ENCODE results near the gene C19orf67.
A peak's percentile ranks its signal among the peaks of the same experiment; 100 is the strongest.

The C19orf67 gene

DNA sequence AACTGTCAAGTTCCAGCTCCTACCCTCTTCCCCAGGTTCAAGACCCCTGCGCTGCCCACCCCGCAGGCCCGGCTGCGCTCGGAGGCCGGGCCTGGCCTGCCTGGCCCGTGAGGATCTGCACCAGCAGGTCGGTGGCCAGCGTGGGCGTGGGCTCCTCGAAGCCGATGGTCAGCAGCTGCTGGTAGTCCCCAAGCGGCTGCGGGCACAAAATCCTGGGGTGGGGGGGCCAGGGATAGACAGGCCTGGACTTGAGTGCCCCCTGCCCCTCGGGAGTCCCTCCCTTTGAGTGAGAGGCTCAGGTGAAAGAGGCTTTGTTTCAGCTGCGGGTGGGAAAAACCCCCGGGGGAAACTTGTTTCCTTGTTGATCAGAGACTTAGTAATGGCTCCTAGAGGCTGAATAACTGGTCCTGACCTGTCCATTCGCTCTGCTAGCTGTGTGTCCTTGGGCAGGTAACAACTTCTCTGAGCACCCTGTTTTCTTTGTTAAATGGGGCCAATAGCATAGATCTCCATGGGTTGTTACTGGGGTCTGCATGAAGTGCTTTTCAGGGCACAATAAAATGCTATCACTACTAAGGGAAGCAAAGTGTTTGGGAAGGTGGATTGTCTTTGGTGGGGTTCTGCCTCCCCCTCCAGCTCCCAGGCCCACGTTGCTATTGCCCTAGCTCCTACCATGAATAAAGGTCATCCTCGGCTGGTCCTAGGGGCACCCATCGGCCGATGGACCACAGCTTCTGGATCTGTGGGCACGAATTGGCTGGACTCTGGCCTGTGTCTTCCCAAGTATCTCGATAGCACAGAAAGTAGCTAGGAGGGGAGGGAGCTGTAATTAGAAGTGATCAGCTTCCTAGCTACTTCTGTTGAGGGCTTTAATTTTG lies 3.5 kb downstream of the C19orf67 start:
- no peak for FAIRE-seq

DNA sequence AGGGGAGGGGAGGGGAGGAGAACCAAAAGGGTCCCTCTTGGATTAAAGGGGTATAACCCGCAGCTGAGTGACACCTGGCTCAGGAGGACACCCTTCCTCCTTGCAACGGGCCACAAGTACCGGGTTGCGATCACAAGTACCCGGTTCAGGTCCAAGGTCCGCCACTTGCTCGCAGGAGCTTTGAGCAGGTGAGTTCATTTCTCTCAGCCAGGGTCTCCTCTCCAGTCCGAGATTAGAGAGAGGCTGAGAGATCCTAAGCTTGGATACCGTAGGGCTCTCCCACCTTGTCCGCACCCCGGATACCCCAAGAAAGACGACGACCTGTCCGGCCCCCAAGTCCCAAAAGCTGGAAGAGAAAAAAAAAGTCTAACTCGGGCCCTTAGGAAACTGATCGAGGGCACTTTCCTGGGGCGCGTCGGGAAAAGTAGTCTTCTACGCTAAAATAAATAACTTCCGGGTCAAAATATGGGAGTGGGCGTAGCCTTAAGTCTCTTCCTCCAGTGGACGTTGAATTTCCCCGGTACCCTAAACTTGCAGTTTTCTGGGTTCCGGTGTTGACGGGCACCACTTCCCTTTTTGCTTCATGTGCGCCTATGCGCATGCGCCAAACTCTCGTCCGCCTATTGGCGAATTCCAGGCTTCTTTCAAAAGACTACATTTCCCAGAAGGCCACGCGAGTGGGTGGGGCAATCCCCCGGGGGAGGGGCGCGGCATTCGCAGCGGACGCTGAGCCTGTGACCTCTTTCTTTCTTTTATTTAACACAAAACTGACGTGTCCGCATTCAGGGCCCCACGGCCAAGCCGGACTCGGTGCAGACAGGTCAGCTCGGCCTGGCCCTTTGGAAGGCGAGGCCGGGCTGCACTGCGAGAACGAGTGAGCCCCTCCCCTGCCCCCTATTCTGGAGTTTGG lies 4.4 kb downstream of the C19orf67 start:
- peak; percentile 99 for FAIRE-seq

DNA sequence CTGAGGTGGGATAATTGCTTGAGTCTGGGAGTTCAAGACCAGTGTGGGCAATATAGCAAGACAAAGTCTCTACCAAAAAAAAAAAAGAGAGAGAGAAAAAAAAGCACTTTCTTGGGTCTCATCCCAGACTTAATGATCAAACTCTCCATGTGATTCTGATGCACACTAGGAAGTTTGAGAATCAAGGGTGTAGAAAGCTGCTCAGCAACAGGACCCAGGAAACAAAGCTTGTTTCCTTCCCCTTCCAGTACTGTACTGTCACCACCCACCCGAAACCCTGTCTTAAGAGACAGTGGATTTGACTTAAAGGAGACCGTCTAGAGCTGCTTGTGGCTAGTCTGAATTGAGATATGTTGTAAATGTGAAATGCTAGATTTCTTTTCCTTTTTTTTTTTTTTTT lies 7.2 kb downstream of the C19orf67 start:
- FAIRE-seq, result no peak

DNA sequence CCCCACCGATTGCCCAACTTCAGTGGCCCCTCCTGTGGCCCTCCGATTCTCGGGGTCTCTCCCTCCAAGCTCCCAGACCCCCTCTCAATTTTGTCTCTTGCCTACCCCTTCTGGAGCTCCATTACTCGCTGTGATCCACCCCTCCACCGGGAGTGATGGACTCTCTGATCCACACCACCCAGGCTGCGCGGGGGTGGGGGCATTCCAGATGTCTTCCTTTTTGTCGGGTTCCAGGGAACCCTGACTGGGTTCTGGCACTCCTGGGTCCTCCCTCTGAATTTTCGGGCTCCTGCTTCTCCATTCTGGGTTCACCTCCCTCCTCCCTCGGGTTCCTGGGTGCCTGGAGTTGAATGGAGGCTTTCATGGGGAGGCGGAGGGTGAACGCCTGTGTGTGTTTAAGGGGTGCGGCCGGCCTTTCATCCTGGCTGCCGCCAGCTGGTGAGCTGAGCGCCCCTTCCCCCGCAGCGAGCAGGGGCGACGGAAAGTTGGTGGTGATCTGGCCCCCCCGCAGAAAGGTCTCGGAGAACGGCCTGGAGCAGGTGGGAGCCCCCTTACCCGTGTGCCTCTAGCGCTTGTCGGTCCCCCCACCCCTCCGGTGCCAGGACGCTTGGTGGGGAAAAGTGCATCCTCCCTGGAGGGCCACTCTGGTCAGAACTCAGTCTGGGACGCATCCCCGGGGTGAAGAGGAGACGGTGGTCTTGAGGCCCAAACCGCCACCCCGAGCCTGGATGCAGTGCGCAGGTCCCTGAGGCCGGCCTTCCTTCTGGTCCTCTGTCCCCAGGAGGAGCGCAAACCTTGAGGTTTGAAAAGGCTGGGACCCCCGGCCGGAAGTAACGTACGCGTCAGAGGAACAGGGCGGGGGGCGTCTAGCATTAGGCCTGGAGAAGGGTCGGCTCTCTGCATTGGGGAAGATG lies 11.4 kb downstream of the C19orf67 start:
- FAIRE-seq, result no peak

DNA sequence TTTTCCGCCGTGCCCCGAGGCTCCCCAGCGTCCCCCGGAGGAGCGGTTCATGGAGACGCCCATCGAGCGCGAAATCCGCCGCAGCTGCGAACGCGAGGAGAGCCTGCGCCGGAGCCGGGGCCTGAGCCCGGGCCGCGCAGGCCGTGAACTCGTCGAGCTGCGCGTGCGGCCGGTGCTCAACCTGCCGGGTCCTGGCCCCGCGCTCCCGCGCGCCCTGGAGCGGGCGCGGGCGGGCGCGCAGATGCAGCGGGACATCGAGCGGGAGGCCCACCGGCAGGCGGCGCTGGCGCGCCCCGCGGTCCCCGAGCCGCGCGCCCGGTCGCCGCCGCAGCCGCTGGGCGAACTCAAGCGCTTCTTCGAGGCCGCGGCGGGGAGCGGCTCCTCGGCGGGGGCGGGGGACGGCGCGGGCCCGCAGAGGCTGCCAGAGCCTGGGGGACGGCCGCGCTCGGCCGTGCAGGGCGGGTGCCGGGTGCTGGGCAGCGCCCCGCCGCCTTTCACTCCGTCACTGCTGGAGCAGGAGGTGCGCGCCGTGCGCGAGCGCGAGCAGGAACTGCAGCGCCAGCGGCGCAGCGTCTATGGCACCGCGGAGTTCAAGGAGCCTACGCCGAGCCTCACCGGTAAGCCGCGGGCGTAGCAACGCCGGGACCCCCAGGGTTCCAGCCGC lies 12.2 kb downstream of the C19orf67 start:
- FAIRE-seq, result no peak

DNA sequence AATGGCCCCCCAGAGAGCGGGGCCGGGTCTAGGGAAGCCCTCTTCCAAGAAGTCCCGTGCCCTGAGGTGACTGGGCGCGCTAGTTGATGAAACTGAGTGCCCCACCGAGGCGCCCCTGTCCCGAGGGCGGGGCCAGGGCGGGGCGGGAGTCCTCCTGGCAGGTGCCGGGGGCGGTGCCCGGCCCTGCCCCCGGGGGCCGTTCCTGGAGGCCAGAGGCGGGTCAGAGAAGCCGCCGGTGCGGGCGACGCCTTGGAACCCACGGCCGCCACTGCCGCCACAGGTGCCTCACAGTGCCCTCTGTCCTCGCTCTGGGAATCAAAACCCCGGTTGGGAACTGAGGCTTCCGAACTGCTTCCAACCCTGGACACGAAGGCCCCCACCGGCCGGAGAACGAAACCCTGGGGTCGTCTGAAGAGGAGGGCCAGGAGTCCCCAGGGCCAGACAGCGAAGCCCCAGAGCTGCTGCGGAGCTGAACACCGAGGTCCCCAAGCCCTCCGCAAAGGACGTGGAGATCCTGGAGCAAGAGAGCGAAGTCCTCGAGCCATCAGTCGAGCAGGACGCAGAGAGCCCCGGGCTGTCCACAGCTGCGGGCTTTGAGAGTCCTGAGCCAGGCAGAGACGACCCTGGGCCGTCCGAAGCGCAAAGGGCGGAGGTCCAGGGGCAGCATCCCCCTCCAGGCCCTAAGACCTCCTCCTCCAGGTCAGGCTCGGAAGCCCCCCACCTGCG lies 12.9 kb downstream of the C19orf67 start, which contains the start of gene MISP3:
Gene MISP3, plus strand, starts transcription at position 252 of the 726 bp plus-strand sequence. CDS start 524 bp downstream, outside the sequence.
- FAIRE-seq, result no peak

DNA sequence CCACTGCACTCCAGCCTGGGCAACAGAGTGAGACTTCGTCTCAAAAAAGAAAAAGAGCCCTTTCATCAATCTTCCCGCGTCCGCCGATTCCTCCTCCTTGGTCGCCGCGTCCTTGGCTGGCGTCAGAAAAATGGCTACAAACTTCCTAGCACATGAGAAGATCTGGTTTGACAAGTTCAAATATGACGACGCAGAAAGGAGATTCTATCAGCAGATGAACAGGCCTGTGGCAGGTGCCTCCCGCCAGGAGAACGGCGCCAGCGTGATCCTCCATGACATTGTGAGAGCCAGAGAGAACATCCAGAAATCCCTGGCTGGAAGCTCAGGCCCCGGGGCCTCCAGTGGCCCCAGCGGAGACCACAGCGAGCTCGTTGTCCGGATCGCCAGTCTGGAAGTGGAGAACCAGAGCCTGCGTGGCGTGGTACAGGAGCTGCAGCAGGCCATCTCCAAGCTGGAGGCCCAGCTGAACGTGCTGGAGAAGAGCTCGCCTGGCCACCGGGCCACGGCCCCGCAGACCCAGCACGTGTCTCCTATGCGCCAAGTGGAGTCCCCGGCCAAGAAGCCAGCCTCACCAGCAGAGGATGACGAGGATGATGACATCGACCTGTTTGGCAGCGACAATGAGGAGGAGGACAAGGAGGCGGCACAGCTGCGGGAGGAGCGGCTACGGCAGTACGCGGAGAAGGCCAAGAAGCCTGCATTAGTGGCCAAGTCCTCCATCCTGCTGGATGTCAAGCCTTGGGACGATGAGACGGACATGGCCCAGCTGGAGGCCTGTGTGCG lies 15.1 kb downstream of the C19orf67 start:
- FAIRE-seq, result no peak

DNA sequence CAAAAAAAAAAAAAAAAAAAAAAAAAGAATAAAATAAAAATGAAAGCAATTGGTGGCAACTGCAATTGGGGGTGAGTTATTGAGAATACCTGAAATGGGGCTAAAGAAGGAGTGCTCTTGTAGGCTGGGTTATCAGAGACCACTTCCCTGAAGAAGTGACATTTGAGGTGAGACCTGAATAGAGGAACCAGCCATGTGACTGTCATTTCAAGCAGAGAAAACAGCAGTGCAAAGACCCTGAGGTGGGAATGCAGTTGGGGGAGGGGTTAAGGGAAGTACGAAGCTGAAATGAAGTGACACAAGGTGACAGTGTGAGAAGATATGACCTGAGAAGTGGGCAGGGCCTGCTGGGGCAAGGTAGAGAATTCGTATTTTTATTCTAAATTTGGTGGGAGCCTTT lies 19.4 kb downstream of the C19orf67 start:
- FAIRE-seq, result no peak

DNA sequence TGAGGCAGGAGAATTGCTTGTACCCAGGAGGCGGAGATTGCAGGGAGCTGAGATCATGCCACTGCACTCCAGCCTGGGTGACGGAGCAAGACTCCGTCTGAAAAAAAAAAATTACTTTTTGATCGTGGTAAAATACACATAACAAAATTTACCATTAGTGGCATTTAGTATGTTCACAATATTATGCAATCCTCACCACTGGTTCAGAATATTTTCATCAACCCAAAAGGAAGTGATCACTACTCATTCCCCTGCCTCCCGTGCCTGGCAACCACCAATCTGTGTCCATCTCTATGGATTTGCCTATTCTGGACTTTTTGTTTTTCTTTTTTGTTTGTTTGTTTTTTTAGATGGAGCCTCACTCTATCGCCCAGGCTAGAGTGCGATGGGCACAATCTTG lies 22.5 kb downstream of the C19orf67 start:
- no peak for FAIRE-seq

DNA sequence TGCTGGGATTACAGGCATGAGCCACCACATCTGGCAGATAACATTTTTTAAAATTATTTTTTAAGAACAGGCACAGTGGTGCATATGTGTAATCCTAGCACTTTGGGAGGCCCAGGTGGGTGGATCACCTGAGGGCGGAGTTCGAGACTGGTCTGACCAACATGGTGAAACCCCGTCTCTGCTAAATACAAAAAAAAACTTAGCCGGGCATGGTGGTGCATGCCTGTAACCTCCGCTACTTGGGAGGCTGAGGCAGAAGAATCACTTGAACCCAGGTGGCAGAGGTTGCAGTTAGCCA lies 23.1 kb downstream of the C19orf67 start:
- no peak for FAIRE-seq

DNA sequence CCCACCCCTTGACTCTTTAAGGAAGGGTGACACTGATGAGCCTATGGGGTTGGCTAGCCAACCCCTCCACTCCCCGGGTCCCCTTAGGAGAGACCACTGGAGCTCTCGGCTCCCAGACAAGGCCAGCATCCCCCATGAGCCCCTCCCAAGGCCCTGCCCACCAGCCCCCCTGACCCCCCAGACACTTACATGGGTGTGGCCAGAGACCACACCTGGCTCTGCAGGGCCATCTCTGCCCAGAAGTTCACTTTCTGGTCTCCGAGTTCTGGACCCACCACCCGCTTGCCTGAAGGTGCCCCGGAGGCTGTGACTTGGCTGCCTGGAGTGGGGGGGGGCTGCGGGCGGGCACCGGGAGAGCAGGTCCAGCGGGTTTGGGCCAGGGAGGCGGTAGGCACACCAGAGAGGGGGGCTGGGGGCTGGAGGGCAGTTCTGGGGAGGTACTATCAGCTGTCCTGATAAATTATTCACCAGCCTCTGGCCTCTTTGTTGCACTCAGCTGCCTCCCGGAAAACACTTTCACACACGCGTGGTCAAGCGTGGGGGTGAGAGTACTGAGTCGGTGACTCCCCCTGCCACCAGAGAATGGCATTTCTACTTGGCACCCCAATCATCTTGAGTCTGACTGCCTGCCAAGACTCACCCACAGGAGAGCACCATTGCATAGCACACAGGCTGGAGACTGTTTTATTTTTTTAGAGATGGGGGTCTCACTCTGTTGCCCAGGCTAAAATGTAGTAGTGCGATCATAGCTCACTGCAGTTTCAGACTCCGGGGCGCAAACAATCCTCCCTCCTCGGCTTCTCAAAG lies 23.6 kb downstream of the C19orf67 start, which contains the start of gene PALM3:
Gene PALM3, minus strand, starts transcription at position 326 of the 807 bp plus-strand sequence. Its CDS starts 96 bp downstream, at position 230.
- FAIRE-seq, result no peak

DNA sequence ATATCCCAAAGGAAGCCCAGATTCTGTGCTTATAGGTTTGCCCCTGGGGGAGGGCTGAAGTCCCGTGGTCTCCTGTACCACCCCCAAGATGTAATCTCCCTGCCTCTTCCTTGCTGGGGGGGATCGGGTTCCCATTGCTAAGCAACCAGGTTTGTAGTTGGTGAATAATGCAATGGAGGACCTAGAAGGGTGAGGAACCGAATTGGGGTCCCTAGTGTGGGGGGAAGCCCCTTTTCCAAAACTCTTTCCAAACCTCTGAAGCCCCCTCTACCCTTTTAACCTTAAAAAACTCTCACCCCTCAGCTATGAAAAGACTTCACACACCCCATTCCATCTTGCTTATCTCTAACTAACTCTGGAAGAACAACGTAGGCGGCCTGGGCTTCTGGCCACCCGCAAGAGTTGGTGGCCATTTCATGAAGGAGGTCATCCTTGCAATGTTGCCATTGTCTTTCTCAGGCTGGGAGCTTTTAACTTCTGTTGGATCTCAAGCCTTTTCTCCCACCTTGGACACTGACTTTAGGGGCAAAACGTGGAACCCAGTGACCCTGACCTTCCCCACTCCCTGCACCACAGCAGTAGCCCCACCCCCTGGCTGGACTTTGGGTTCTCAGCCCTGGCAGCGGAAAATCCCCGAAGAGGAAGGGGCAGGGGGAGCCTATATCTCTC lies 24.4 kb downstream of the C19orf67 start:
- no peak for FAIRE-seq

DNA sequence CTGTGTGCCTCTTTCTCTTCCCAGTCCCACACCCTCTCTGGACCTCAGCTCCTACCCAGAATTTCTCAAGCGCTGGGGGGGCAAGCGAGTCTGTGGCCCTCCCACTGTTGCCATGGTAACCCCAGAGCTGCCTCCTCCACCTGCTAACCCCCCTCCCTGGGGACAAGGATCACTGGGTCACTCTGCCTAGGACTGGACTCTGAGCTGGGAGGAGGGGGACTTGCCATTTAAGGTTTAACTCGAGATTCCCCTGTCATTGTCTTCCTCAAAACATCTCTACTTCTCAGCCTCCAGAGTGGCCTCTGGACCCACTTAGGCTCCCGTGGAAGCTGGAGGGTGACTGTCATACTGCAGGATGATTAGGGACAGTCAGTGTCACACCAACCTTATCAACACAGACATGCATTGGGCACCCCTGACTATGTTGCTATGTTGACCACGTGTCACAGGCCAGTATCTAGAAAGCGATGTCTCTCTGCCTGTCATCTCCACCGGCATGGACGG lies 25.9 kb downstream of the C19orf67 start:
- FAIRE-seq, result no peak

DNA sequence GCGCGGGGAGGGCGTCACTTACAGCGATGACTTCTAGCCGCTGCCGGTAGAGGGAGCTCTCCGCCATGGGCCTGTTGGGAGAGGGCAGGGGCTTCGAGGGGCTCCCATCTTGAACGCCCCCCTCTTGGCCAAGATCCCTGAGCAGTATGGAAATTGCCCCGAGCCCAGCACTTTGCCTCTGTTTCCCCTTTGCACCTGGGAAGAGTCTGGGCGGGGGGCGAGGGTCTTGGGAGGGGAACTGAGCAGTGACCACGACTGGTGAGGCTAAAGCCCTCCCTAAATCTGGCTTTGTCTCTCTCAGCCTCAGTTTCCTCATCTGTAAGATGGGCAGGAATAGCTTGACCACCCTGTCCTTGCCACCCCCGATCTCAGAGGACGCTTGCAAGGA lies 26.5 kb downstream of the C19orf67 start:
- FAIRE-seq, result no peak

DNA sequence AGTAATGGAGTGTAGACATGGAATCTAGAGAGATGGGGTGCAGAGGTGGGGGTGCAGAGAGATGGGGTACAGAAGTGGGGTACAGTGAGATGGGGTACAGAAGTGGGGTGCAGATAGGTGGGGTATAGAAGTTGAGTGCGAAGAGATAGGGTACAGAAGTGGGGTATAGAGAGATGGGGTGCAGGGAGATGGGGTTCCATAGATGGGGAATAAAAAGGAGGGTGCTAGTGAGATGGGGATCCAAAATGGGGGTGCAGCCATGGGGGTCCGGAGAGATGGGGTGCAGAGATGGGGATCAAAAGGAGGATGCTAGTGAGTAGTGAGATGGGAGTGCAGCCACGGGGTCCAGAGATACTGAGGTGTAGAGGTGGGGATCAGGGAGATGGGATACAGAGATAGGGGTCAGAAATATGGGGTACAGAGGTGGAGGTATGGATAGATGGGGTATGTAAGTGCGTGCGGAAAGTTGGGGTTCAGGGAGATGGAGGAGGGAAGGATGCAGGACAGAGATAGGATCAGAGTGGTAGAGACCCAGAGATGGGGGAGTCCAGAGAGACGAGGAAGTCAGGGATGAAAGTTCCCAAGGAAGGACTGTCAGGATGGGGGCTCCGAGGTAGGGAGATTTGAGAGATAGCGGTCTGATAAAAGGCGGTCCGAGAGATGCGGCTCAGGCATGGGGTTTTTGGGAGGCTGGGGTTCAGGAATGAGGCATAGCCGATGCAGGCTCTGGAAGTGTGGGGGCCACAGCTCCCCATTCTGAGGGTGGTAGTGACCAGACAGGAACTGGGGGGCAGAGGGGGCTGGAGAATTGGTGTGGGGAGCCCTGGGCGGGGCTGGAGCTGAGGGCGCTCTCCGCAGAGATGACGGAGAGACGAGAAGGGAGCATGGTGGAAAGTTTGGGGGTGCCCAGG lies 27.1 kb downstream of the C19orf67 start:
- no peak for FAIRE-seq

DNA sequence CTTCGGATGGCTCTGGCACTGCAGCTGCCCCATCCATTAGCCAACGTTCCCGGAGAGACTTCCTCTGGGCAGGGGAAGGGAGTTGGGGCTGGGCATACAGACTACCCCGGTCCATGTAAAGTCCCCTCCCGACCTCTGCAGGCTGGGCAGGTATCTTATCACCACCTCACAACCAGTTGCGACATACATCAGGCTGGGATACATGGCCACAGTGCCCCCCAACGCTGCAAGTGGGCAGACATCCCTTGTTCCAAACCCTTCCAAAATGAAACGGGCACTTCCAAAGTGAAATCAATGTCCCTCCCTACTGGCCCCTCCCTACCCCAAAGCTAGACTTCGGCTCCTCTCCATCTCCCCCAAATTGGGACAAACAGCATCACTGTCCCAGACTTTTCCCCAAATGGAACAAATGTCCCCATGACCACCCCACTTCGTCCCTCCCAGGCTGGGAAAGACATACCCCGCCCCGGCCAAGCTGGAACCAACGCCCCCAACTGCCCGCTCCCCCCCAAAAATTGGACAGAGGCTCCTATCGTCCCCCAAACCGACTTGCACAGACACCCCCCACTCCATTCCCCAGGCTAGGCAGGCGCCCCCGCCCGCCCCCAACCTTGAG lies 28.7 kb downstream of the C19orf67 start:
- no peak for FAIRE-seq

DNA sequence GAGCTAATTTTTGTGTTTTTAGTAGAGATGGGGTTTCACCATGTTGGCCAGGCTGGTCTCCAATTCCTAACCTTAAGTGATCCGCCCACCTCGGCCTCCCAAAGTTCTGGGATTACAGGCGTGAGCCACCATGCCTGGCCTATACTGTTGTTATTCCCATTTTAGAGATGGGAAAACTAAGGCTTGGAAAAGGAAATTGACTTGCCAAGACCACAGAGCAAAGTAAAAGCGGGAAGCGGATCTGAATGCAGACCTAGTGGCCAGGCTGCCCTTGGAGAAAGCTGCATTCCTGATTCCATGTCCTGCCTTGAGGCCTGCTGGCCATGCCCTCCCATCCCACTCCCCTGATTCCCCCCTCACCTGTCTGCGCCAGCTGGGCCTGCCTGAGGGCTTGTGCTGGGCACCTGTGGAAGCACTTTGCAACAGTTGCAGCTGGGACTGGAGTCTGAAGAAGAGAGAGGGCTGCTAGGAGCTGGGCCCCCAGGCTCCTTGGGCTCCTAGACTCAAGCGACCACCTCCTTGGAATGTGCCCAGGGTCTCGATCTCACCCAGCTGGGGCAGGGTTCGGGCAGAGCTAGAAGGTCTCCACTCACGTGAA lies 29.4 kb downstream of the C19orf67 start:
- no peak for FAIRE-seq
